ENCODE results near the gene NUAK2. TPM values are rescaled to one million over a fixed set of nuclear protein-coding genes. Genes with fewer than 3 reads are reported as not detected.
A peak's percentile ranks its signal among the peaks of the same experiment; 100 is the strongest.
"Not testable (repeated sequence)": the region's sequence is repeated elsewhere in the genome, so short reads cannot be mapped to it uniquely, and the experiment has no call there.

Gene NUAK2
- total and polyA plus RNA-seq, 2 experiments from 2014 or later: 3.0 to 3.8 TPM

DNA sequence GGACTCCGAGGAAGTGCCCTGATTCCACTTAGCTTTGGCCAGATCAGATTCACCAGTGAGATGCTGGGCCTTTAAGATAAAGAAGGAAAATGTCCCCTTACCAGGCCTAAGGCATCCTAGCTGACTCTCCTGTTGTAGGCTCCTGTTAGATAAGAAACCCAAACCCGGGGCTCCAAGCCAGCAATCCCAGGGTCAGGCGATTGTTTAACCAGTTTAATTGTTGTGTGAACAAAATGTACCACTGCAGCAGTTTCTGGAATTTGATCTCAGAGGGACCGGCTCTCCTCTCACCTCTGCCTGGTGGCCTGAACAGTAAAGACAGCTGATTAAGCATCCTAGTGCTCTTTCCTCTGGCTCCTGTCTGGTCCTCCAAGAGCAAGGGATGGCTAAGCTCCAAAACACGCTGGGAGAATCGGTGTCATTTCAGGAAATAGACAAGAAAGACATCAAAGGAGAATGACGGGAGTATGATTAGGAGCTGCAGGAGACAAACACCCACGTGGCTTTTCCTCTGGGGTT is 44.5 kb upstream of the NUAK2 start:
- Histone ChIP-seq H3K27ac (no peak overlapping the region), H3K36me3 (ENCODE audit: low read depth) (no peaks in the 10 kb centered on the region), H3K27me3 (replicated peaks; ENCODE audit: insufficient read depth) (peaks cover 4% of the 10 kb centered on the region), H3K4me1 (ENCODE audit: insufficient read depth) (peaks cover 9% of the 10 kb centered on the region; the same call in 1 of the 2 replicates), H3K9ac (no peak overlapping the region), H3F3A (ENCODE audit: insufficient read depth) (no peaks in the 10 kb centered on the region), H4K20me1 (ENCODE audit: insufficient read depth) (no peaks in the 10 kb centered on the region), H3K9me3 (ENCODE audit: low read depth) (no peaks in the 10 kb centered on the region), H2AFZ (0 out of 2 replicates have a peak overlapping the region, but pooled peaks have one; percentile 16), H3K79me2 (ENCODE audit: insufficient read depth) (no peaks in the 10 kb centered on the region), H3K4me2 (ENCODE audit: unreplicated experiment) (no peak overlapping the region), H3K4me3 (no peak overlapping the region), H3K9me2 (ENCODE audit: insufficient read depth) (no peaks in the 10 kb centered on the region)
- in situ Hi-C loops (cut with MboI): no loop called here
- TF ChIP-seq EZH2phosphoT487 (IDR thresholded peaks at IDR 0.05; ENCODE audit: insufficient read depth, low read depth) (no peak), EZH2 (IDR thresholded peaks at IDR 0.05; ENCODE audit: insufficient read depth, poor library complexity, severe bottlenecking) (no peak)
- WGBS, 2 experiments (ENCODE audit: low coverage in 1 of 2, low lambda C conversion rate in 2 of 2, missing lambda C conversion rate in 2 of 2): 25 to 27% methylated on average over 8 of the region's 8 CpGs
- peak; percentile 36 for DNase-seq

DNA sequence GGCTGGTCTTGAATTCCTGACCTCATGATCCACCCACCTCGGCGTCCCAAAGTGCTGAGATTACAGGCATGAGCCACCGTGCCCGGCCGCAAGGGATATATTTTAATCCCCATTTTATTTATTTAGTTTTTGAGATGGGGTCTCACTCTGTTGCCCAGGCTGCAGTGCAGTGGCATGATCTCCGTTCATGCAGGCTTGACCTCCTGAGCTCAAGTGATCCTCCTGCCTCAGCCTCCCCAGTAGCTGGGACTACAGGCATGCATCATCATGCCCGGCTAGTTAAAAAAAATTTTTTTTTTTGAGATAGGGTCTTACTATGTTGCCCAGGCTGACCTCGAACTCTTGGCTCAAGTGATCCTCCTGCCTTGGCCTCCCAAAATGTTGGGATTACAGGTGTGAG is 43.5 kb upstream of the NUAK2 start:
- in situ Hi-C loops (cut with MboI); H4K20me1 ChIP-seq (ENCODE audit: insufficient read depth); H3K4me2 ChIP-seq (ENCODE audit: unreplicated experiment); H3K9ac ChIP-seq; H3K9me3 ChIP-seq (ENCODE audit: low read depth); H3K27ac ChIP-seq; H3K4me3 ChIP-seq; H3K9me2 ChIP-seq (ENCODE audit: insufficient read depth); H3F3A ChIP-seq (ENCODE audit: insufficient read depth); H2AFZ ChIP-seq; H3K36me3 ChIP-seq (ENCODE audit: low read depth); H3K4me1 ChIP-seq (ENCODE audit: insufficient read depth); DNase-seq; H3K79me2 ChIP-seq (ENCODE audit: insufficient read depth): not testable (repeated sequence)
- WGBS, 2 experiments (ENCODE audit: low coverage in 1 of 2, low lambda C conversion rate in 2 of 2, missing lambda C conversion rate in 2 of 2): 90 to 91% methylated on average over 8 of the region's 8 CpGs
- peaks cover 11% of the 10 kb centered on the region for H3K27me3 ChIP-seq (replicated peaks; ENCODE audit: insufficient read depth)

DNA sequence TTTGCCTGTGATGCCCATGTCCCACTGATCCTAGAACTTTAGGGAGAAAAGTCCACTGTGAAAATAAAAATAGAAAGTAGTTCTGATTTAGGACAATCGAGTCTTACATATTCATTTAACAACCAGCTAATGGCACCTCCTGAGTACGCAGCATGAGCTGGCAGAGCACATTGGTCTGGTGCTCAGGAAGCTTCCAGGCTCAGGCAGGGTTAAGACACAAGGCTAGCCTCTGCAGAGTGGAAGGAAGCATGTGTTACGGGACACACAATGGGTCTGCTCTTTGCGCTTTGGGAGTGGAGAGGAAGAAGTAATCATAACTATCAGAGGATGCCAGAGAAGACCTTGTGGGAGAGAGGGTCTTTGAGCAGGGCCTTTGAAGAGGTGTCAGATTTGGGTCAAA is 39.3 kb upstream of the NUAK2 start:
- Histone ChIP-seq H3K79me2 (ENCODE audit: insufficient read depth) (no peaks in the 10 kb centered on the region), H3K4me1 (ENCODE audit: insufficient read depth) (peaks cover 3% of the 10 kb centered on the region; the same call in 1 of the 2 replicates), H4K20me1 (ENCODE audit: insufficient read depth) (no peaks in the 10 kb centered on the region), H2AFZ (no peak overlapping the region), H3K36me3 (ENCODE audit: low read depth) (no peaks in the 10 kb centered on the region), H3K27me3 (replicated peaks; ENCODE audit: insufficient read depth) (peaks cover 37% of the 10 kb centered on the region), H3K4me3 (no peak overlapping the region), H3K9ac (no peak overlapping the region), H3K4me2 (ENCODE audit: unreplicated experiment) (no peak overlapping the region), H3K27ac (no peak overlapping the region), H3K9me2 (ENCODE audit: insufficient read depth) (no peaks in the 10 kb centered on the region), H3K9me3 (ENCODE audit: low read depth) (no peaks in the 10 kb centered on the region), H3F3A (ENCODE audit: insufficient read depth) (no peaks in the 10 kb centered on the region)
- WGBS, 2 experiments (ENCODE audit: low coverage in 1 of 2, low lambda C conversion rate in 2 of 2, missing lambda C conversion rate in 2 of 2): 70 to 78% methylated on average over 4 of the region's 4 CpGs
- no peak for TF ChIP-seq EZH2phosphoT487 (IDR thresholded peaks at IDR 0.05; ENCODE audit: insufficient read depth, low read depth)
- TF ChIP-seq EZH2 (IDR thresholded peaks at IDR 0.05; ENCODE audit: insufficient read depth, poor library complexity, severe bottlenecking): no peak
- no peak for DNase-seq
- in situ Hi-C loops (cut with MboI): no loop called here

DNA sequence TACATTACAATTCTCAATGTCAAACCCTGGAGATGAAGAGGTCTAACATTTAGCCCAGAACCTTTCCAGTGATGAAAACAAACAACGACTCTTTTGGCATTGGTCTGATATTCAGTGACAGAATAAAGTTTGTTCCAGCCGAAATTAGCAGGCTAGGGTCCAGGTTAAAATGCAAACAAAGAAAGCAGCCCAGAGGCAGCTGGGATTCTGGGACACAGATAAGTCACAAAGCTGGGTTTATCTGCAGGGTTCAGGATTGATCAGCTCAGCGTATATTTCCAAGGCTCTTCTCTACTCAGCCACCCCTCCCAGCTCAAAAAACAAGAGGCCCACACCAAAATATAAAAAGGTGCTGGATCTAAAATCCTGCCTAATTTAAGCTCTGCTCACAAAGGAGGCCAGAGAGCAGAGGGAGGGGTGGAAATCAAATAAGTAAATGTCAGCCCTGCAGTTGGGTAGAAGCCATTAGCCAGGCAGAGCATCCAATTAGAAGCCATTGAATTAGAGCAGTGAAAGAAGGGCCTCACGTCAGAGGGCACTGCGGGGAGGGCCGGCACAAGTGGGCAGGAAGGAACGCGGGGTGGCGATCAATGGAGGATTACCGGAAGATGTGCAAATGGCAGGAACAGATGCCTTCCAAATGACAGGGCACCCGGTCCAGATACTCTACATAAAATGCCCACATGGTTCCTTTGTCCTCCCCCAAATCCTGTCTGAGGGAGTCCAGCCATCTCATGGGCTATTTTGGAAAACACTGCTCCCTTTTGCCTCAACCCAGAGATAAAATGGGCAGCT is 38.4 kb upstream of the NUAK2 start:
- Histone ChIP-seq H4K20me1 (ENCODE audit: insufficient read depth) (no peaks in the 10 kb centered on the region), H3K27ac (no peak overlapping the region), H3K4me1 (ENCODE audit: insufficient read depth) (peaks cover 4% of the 10 kb centered on the region; the same call in 1 of the 2 replicates), H3K9me3 (ENCODE audit: low read depth) (no peaks in the 10 kb centered on the region), H3F3A (ENCODE audit: insufficient read depth) (no peaks in the 10 kb centered on the region), H3K27me3 (replicated peaks; ENCODE audit: insufficient read depth) (peaks cover 37% of the 10 kb centered on the region), H3K9me2 (ENCODE audit: insufficient read depth) (no peaks in the 10 kb centered on the region), H3K36me3 (ENCODE audit: low read depth) (no peaks in the 10 kb centered on the region), H3K79me2 (ENCODE audit: insufficient read depth) (no peaks in the 10 kb centered on the region), H3K9ac (no peak overlapping the region), H2AFZ (no peak overlapping the region), H3K4me2 (ENCODE audit: unreplicated experiment) (no peak overlapping the region), H3K4me3 (no peak overlapping the region)
- TF ChIP-seq EZH2 (IDR thresholded peaks at IDR 0.05; ENCODE audit: insufficient read depth, poor library complexity, severe bottlenecking): no peak
- no peak for TF ChIP-seq EZH2phosphoT487 (IDR thresholded peaks at IDR 0.05; ENCODE audit: insufficient read depth, low read depth)
- in situ Hi-C loops (cut with MboI): loop anchor here (10.0 kb wide), 1 partner anchor 125 kb away; no protein-coding TSS in a partner anchor
- DNase-seq: no peak
- WGBS, 2 experiments (ENCODE audit: low coverage in 1 of 2, low lambda C conversion rate in 2 of 2, missing lambda C conversion rate in 2 of 2): 34 to 37% methylated on average over 11 of the region's 11 CpGs

Data from GM23248 (cell line).